HepG2 (cell line): Measurements from ENCODE around the gene MRPL48. TPM values are rescaled to one million over a fixed set of nuclear protein-coding genes. Genes with fewer than 3 reads are reported as not detected.
A peak's percentile ranks its signal among the peaks of the same experiment; 100 is the strongest.

ENCODE experiments used
- AHR ChIP-seq: IDR thresholded peaks from 2 replicates; pipeline ENCODE4 v1.6.1; 2018; ENCODE audit warnings: missing genetic modification reagents, missing compliant biosample characterization
- DZIP1 ChIP-seq: sonication (generic); formaldehyde crosslinking; IDR thresholded peaks from 2 replicates; pipeline ENCODE4 v1.5.0; 2020; ENCODE audit warnings: mild to moderate bottlenecking, missing genetic modification reagents
- ERF ChIP-seq: IDR thresholded peaks from 2 replicates; pipeline ENCODE4 v1.6.1; 2018; ENCODE audit warnings: missing biosample characterization, missing genetic modification reagents
- HIC2 ChIP-seq: sonication (generic); formaldehyde crosslinking; IDR thresholded peaks from 2 replicates; pipeline ENCODE4 v1.9.0; 2022; ENCODE audit warnings: low read depth, missing genetic modification reagents
- KDM3A ChIP-seq: IDR thresholded peaks from 2 replicates; pipeline ENCODE4 v1.6.1; 2018; ENCODE audit warnings: low read depth, missing compliant biosample characterization
- MXI1 ChIP-seq: IDR thresholded peaks from 3 replicates; pipeline ENCODE4 v1.6.1; 2012; ENCODE audit warnings: low read depth, low read length, inconsistent platforms, borderline replicate concordance
- RELA ChIP-seq: sonication (generic); formaldehyde crosslinking; IDR thresholded peaks from 2 replicates; pipeline ENCODE4 v1.4.0; 2020; ENCODE audit warnings: missing genetic modification reagents
- RORA ChIP-seq: sonication (generic); formaldehyde crosslinking; IDR thresholded peaks from 2 replicates; pipeline ENCODE4 v1.5.0; 2020; ENCODE audit warnings: mild to moderate bottlenecking, missing genetic modification reagents, moderate library complexity
- SALL1 ChIP-seq: sonication (generic); formaldehyde crosslinking; IDR thresholded peaks from 2 replicates; pipeline ENCODE4 v1.8.0; 2022; ENCODE audit warnings: mild to moderate bottlenecking, missing genetic modification reagents
- ZBTB10 ChIP-seq: sonication (generic); formaldehyde crosslinking; IDR thresholded peaks from 2 replicates; pipeline ENCODE4 v1.4.0; 2020; ENCODE audit warnings: missing genetic modification reagents, borderline replicate concordance
- ZFP41 ChIP-seq: sonication (generic); formaldehyde crosslinking; IDR thresholded peaks from 2 replicates; pipeline ENCODE4 v1.4.0; 2020; ENCODE audit warnings: mild to moderate bottlenecking, missing genetic modification reagents, borderline replicate concordance
- ZNF382 ChIP-seq: sonication (generic); formaldehyde crosslinking; IDR thresholded peaks from 2 replicates; pipeline ENCODE4 v1.5.0; 2020; ENCODE audit warnings: missing genetic modification reagents, mild to moderate bottlenecking, borderline replicate concordance
- ZSCAN12 ChIP-seq: sonication (generic); formaldehyde crosslinking; IDR thresholded peaks from 2 replicates; pipeline ENCODE4 v1.9.0; 2021; ENCODE audit warnings: mild to moderate bottlenecking, missing genetic modification reagents
- polyA plus RNA-seq, 8 experiments: library from polyadenylated mRNA; depleted of rRNA in 3 of 8; stranded (reverse) in 7 of 8; unstranded in 1 of 8; fragments of >200 nt; fragmentation: Illumina TruSeq in 4 of 8; extraction: Trizol in 4 of 8; gene quantifications; 2 replicates each; pipeline versions ENCODE4 v1.2.1 to v1.2.3, GENCODE V29; 2011 to 2016; ENCODE audit warnings: low read depth in 4 of 8, missing spikeins in 1 of 8, mixed read lengths in 1 of 8; ENCODE audit not compliant: insufficient read depth in 1 of 8
- total RNA-seq, 5 experiments: library from RNA; depleted of rRNA; stranded (reverse); fragments of >200 nt; fragmentation: Illumina TruSeq; extraction: Trizol; gene quantifications; 2 replicates each; pipeline ENCODE4 v1.2.3, GENCODE V29; 2016; ENCODE audit warnings: low read depth in 1 of 5
- TF ChIP-seq, protein P1 (sequence below): sonication (generic); formaldehyde crosslinking; IDR thresholded peaks from 2 replicates; pipeline ENCODE4 v1.4.0; 2020; ENCODE audit warnings: missing genetic modification reagents
- TF ChIP-seq, protein P2 (sequence below): sonication (generic); formaldehyde crosslinking; IDR thresholded peaks from 2 replicates; pipeline ENCODE4 v1.8.0; 2022; ENCODE audit warnings: low read depth, missing genetic modification reagents

MRPL48 gene
- total and polyA plus RNA-seq, 2 of the 13 experiments (the other 11 are each of a cell fraction or from before 2014, with no cell fraction given), result 61.2 to 67.9 TPM

- TF ChIP-seq ZBTB10 (CRISPR knock-in tag), result no peak
- no peak for TF ChIP-seq KDM3A (CRISPR knock-in tag)
- TF ChIP-seq, protein P1, sequence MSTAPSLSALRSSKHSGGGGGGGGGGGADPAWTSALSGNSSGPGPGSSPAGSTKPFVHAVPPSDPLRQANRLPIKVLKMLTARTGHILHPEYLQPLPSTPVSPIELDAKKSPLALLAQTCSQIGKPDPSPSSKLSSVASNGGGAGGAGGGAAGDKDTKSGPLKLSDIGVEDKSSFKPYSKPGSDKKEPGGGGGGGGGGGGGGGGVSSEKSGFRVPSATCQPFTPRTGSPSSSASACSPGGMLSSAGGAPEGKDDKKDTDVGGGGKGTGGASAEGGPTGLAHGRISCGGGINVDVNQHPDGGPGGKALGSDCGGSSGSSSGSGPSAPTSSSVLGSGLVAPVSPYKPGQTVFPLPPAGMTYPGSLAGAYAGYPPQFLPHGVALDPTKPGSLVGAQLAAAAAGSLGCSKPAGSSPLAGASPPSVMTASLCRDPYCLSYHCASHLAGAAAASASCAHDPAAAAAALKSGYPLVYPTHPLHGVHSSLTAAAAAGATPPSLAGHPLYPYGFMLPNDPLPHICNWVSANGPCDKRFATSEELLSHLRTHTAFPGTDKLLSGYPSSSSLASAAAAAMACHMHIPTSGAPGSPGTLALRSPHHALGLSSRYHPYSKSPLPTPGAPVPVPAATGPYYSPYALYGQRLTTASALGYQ (CRISPR knock-in tag), result peak; percentile 15; the same call in 1 of the 2 replicates
- peak; percentile 81 for TF ChIP-seq SALL1 (CRISPR knock-in tag)
- peak; percentile 94; the same call in 2 of the 3 replicates for TF ChIP-seq MXI1
- TF ChIP-seq RELA, result no peak
- TF ChIP-seq ERF (CRISPR knock-in tag), result peak; percentile 94; the same call in 1 of the 2 replicates
- TF ChIP-seq HIC2, result peak; percentile 59; the same call in 1 of the 2 replicates
- TF ChIP-seq ZFP41 (CRISPR knock-in tag), result no peak
- no peak for TF ChIP-seq ZSCAN12
- no peak for TF ChIP-seq DZIP1 (CRISPR knock-in tag)
- TF ChIP-seq ZNF382, result no peak
- TF ChIP-seq, protein P2, sequence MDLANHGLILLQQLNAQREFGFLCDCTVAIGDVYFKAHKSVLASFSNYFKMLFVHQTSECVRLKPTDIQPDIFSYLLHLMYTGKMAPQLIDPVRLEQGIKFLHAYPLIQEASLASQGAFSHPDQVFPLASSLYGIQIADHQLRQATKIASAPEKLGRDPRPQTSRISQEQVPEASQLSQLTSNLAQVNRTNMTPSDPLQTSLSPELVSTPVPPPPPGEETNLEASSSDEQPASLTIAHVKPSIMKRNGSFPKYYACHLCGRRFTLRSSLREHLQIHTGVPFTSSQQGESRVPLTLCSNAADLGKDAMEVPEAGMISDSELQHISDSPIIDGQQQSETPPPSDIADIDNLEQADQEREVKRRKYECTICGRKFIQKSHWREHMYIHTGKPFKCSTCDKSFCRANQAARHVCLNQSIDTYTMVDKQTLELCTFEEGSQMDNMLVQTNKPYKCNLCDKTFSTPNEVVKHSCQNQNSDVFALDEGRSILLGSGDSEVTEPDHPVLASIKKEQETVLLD (CRISPR knock-in tag), result no peak
- TF ChIP-seq RORA (CRISPR knock-in tag), result no peak
- TF ChIP-seq AHR (CRISPR knock-in tag), result peak; percentile 76; the same call in 1 of the 2 replicates
Observed at GRCh38 chr11:73779084-73779902, 8.4 kb upstream of the MRPL48 start (continued).
